Measurements from ENCODE around the gene VEZF1. TPM values are rescaled to one million over a fixed set of nuclear protein-coding genes. Genes with fewer than 3 reads are reported as not detected.

Gene VEZF1
- total RNA-seq, 1 experiment from 2014 or later = 50.9 TPM

DNA sequence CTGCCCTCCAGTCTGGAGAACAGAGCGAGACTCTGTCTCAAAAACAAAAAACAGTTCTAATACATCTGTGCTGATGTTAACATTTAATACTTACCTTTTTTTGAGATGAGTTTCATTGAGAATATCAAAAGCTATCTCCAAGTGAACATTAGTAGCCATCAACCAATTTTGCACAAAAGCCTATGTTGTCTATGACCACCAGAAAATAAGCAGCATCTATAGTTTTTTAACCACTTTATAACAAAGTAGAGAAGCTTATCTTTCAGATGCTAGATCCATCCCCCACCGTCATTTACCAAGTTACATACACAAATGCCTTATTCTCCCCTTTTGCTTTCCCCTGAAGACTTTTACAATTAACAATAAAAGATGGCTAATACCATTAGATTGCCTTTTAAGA is 14.9 kb upstream of the VEZF1 start:
- no peak for TF ChIP-seq CTCF (conservative IDR thresholded peaks at IDR 0.05)
- H3K9me3 ChIP-seq (ENCODE audit: insufficient read depth, low read depth) = no peaks in the 10 kb centered on the region
- POLR2A ChIA-PET (ENCODE audit: unreplicated experiment) = no interaction called here
- DNase-seq = no peak
- intact Hi-C loops (cut with micrococcal nuclease; ENCODE audit: unreplicated experiment) = loop anchor here (10.0 kb wide), 1 partner anchor 758 kb away; no protein-coding TSS in a partner anchor
- no peaks in the 10 kb centered on the region for H3K27me3 ChIP-seq (ENCODE audit: insufficient read depth, low read depth)
- H3K4me1 ChIP-seq (replicated peaks; ENCODE audit: insufficient read depth) = peaks cover 31% of the 10 kb centered on the region
- BruUV-seq (replicated peaks) = no TSS peak
- no peak overlapping the region for H2AFZ ChIP-seq
- H3K4me3 ChIP-seq = no peak overlapping the region
- peaks cover 80% of the 10 kb centered on the region for H4K20me1 ChIP-seq (ENCODE audit: insufficient read depth)
- H3K9me2 ChIP-seq (ENCODE audit: insufficient read depth) = no peaks in the 10 kb centered on the region
- peaks cover 55% of the 10 kb centered on the region for H3K79me2 ChIP-seq (ENCODE audit: low read depth)
- CTCF ChIA-PET = interaction anchor here (0.6 kb wide), 1 partner anchor 145 kb away, joined by 3 read pairs; no protein-coding TSS in a partner anchor
- peaks cover 81% of the 10 kb centered on the region for H3F3A ChIP-seq (ENCODE audit: insufficient read depth, low read depth)
- H3K36me3 ChIP-seq (ENCODE audit: low read depth) = peaks cover 63% of the 10 kb centered on the region
- peak overlapping the region; percentile 97; the same call in 1 of the 2 replicates for H3K4me2 ChIP-seq
- no peak overlapping the region for H3K27ac ChIP-seq

- no peak for TF ChIP-seq CTCF (conservative IDR thresholded peaks at IDR 0.05)
- no peak for TF ChIP-seq EZH2 (IDR thresholded peaks at IDR 0.05; ENCODE audit: low read depth)
- peak overlapping the region; percentile 3; the same call in 1 of the 2 replicates for H3K27ac ChIP-seq
- POLR2A ChIA-PET (ENCODE audit: unreplicated experiment) = no interaction called here
- intact Hi-C loops (cut with micrococcal nuclease; ENCODE audit: unreplicated experiment) = loop anchor here (10.0 kb wide), 1 partner anchor 758 kb away; no protein-coding TSS in a partner anchor
- H4K20me1 ChIP-seq (ENCODE audit: insufficient read depth) = peaks cover 80% of the 10 kb centered on the region
- CTCF ChIA-PET = interaction anchor here (0.6 kb wide), 2 partner anchors 144 to 172 kb away, joined by 3 read pairs; no protein-coding TSS in a partner anchor
- BruUV-seq (replicated peaks) = no TSS peak
- H3K9me3 ChIP-seq (ENCODE audit: insufficient read depth, low read depth) = no peaks in the 10 kb centered on the region
- H3F3A ChIP-seq (ENCODE audit: insufficient read depth, low read depth) = peaks cover 84% of the 10 kb centered on the region
- H2AFZ ChIP-seq = no peak overlapping the region
- no peaks in the 10 kb centered on the region for H3K9me2 ChIP-seq (ENCODE audit: insufficient read depth)
- peaks cover 63% of the 10 kb centered on the region for H3K36me3 ChIP-seq (ENCODE audit: low read depth)
- DNase-seq = no peak
- peaks cover 31% of the 10 kb centered on the region for H3K4me1 ChIP-seq (replicated peaks; ENCODE audit: insufficient read depth)
- H3K4me2 ChIP-seq = no peak overlapping the region
- H3K4me3 ChIP-seq = no peak overlapping the region
- peaks cover 52% of the 10 kb centered on the region for H3K79me2 ChIP-seq (ENCODE audit: low read depth)
- no peaks in the 10 kb centered on the region for H3K27me3 ChIP-seq (ENCODE audit: insufficient read depth, low read depth)
These were observed 14.3 kb upstream of the VEZF1 start for GRCh38 chr17:58002154-58002948.

DNA sequence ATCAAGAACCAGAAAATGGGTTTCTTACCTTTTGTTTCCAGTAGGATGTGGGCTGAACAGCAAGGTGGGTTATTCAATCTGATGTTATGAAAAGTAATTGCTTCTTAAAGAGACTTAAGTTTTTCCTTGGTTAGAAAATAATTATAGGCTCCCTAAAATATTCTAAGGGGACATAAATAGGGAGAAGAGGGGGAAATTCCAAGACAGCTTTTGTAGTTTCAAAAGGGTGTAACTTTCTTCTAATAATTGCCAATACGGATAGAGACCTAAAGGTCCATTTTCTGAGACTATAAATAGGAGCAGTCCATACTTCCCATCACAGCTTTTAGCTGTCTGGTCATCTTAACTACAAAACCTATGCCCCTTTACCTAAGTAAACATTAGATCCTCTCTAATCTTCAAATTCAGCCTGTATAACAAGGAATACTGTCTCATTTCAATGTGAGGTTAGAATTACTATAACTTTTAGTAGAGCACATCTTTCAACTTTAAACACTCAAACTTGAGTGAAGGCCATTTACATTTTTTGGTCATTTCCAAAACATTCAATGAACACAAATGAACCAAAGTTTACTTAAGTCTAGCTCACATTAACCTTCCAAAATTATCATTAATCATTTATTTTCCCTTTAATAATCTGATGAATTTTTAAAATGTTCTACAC is 13.5 kb upstream of the VEZF1 start:
- Histone ChIP-seq H3K27ac (peak overlapping the region; percentile 3; the same call in 1 of the 2 replicates), H3K4me3 (no peak overlapping the region), H2AFZ (no peak overlapping the region), H3K9me3 (ENCODE audit: insufficient read depth, low read depth) (no peaks in the 10 kb centered on the region), H3F3A (ENCODE audit: insufficient read depth, low read depth) (peaks cover 91% of the 10 kb centered on the region), H3K36me3 (ENCODE audit: low read depth) (peaks cover 63% of the 10 kb centered on the region), H3K9me2 (ENCODE audit: insufficient read depth) (no peaks in the 10 kb centered on the region), H3K79me2 (ENCODE audit: low read depth) (peaks cover 47% of the 10 kb centered on the region), H4K20me1 (ENCODE audit: insufficient read depth) (peaks cover 80% of the 10 kb centered on the region), H3K4me1 (replicated peaks; ENCODE audit: insufficient read depth) (peaks cover 31% of the 10 kb centered on the region), H3K4me2 (no peak overlapping the region), H3K27me3 (ENCODE audit: insufficient read depth, low read depth) (no peaks in the 10 kb centered on the region)
- intact Hi-C loops (cut with micrococcal nuclease; ENCODE audit: unreplicated experiment) = loop anchor here (10.0 kb wide), 1 partner anchor 757 kb away; no protein-coding TSS in a partner anchor
- ChIA-PET POLR2A (ENCODE audit: unreplicated experiment) (interaction anchor here (0.6 to 0.7 kb wide), 2 partner anchors 95 to 141 kb away, joined by 3 read pairs; no protein-coding TSS in a partner anchor), CTCF (interaction anchor here (0.6 kb wide), 2 partner anchors 124 to 171 kb away, joined by 3 to 5 read pairs; no protein-coding TSS in a partner anchor)
- TF ChIP-seq CTCF (conservative IDR thresholded peaks at IDR 0.05) (no peak), EZH2 (IDR thresholded peaks at IDR 0.05; ENCODE audit: low read depth) (no peak)
- no TSS peak for BruUV-seq (replicated peaks)
- no peak for DNase-seq
